A549 (cell line): ENCODE measurements around the gene S1PR5. TPM values are rescaled to one million over a fixed set of nuclear protein-coding genes. Genes with fewer than 3 reads are reported as not detected.
"Not testable (repeated sequence)": the region's sequence is repeated elsewhere in the genome, so short reads cannot be mapped to it uniquely, and the experiment has no call there.

Source experiments
- ATAC-seq, 2 experiments: fragments of 200-7000 bp in 1 of 2; fragments of >200 bp in 1 of 2; cut with Nextera tagmentation in 1 of 2; cut with Tn5 transposase in 1 of 2; 3 replicates each; pipeline versions ENCODE4 v1.8.0 to v1.9.1; 2018 to 2020; ENCODE audit warnings: mild to moderate bottlenecking in 1 of 2, moderate library complexity in 1 of 2
- CTCF ChIA-PET: fragments of 300-600 bp; sonication (Branson Sonifier 250); formaldehyde crosslinking; extraction: SDS; loops from one replicate; lab custom pipeline; 2021; ENCODE audit warnings: antibody characterized with exemption, inconsistent platforms; lab: Yijun Ruan, JAX
- POLR2A ChIA-PET: fragments of 350-600 bp; formaldehyde crosslinking; extraction: SDS; loops from one replicate; lab custom pipeline; 2021; ENCODE audit warnings: antibody characterized with exemption, inconsistent platforms; lab: Yijun Ruan, JAX
- DNase-seq, 2 experiments: peaks; one replicate each; pipeline versions ENCODE4 v3.0.0 to v3.0.0-alpha.2; 2011 to 2016; ENCODE audit warnings: low read depth in 1 of 2, low spot score in 1 of 2
- FAIRE-seq: peaks from 2 replicates; lab custom pipeline; 2011; peaks lifted over from hg19 to GRCh38; lab: Jason Lieb, UNC
- H3K27ac ChIP-seq, 2 experiments: fragments of >200 bp; sonication (Bioruptor Twin); formaldehyde crosslinking; 3 replicates each; pipeline ENCODE4 v1.5.1; 2016 to 2017
- H3K4me1 ChIP-seq: fragments of >200 bp; sonication (Bioruptor Twin); formaldehyde crosslinking; 3 replicates; pipeline ENCODE4 v1.6.1; 2016
- H3K4me2 ChIP-seq: fragments of >200 bp; sonication (Bioruptor Twin); formaldehyde crosslinking; 3 replicates; pipeline ENCODE4 v1.6.1; 2016
- H3K4me3 ChIP-seq: fragments of >200 bp; sonication (Bioruptor Twin); formaldehyde crosslinking; 3 replicates; pipeline ENCODE4 v1.5.1; 2016
- H3K9me3 ChIP-seq: fragments of >200 bp; sonication (Bioruptor Twin); formaldehyde crosslinking; 3 replicates; pipeline ENCODE4 v1.6.1; 2016
- BCL3 ChIP-seq: fragments of >200 bp; sonication (Bioruptor Twin); formaldehyde crosslinking; IDR thresholded peaks from 3 replicates; pipeline ENCODE4 v1.6.1; 2016
- CEBPB ChIP-seq, 2 experiments: fragments of >200 bp in 1 of 2; sonication (Bioruptor Twin) in 1 of 2; formaldehyde crosslinking in 1 of 2; IDR thresholded peaks; 2 replicates each; pipeline ENCODE4 v1.6.1; 2012 to 2016
- CHD4 ChIP-seq: fragments of 200-600 bp; sonication (generic); IDR thresholded peaks from 2 replicates; pipeline ENCODE4 v1.6.1; 2016; ENCODE audit warnings: antibody characterized with exemption, mild to moderate bottlenecking, borderline replicate concordance
- EHF ChIP-seq: fragments of 250-450 bp; sonication (Bioruptor Pico); IDR thresholded peaks from 2 replicates; pipeline ENCODE4 v1.5.0; 2020; ENCODE audit warnings: mild to moderate bottlenecking
- ESRRA ChIP-seq: fragments of 150-350 bp; IDR thresholded peaks from 2 replicates; pipeline ENCODE4 v1.6.1; 2014; ENCODE audit warnings: mild to moderate bottlenecking, low read length, borderline replicate concordance
- FOSB ChIP-seq: fragments of 250-450 bp; sonication (Bioruptor Pico); IDR thresholded peaks from 2 replicates; pipeline ENCODE4 v1.5.0; 2020; ENCODE audit warnings: mild to moderate bottlenecking, moderate library complexity
- FOSL2 ChIP-seq, 2 experiments: fragments of 450-650 bp in 1 of 2; fragments of >200 bp in 1 of 2; sonication (Bioruptor Twin) in 1 of 2; formaldehyde crosslinking; IDR thresholded peaks; 2 replicates each; pipeline versions ENCODE4 v1.5.0 to v1.6.1; 2016 to 2020; ENCODE audit warnings: mild to moderate bottlenecking in 1 of 2, moderate library complexity in 1 of 2
- HDAC2 ChIP-seq: fragments of 200-600 bp; sonication (generic); IDR thresholded peaks from 2 replicates; pipeline ENCODE4 v1.6.1; 2016
- HES2 ChIP-seq: fragments of >200 bp; sonication (Bioruptor Twin); formaldehyde crosslinking; IDR thresholded peaks from 2 replicates; pipeline ENCODE4 v1.6.1; 2016
- HMGXB4 ChIP-seq: fragments of 250-450 bp; sonication (Bioruptor Pico); IDR thresholded peaks from 2 replicates; pipeline ENCODE4 v1.5.0; 2021; ENCODE audit warnings: mild to moderate bottlenecking, moderate library complexity, borderline replicate concordance
- HOXA7 ChIP-seq: fragments of 250-450 bp; sonication (Bioruptor Pico); IDR thresholded peaks from 2 replicates; pipeline ENCODE4 v1.5.0; 2020; ENCODE audit warnings: mild to moderate bottlenecking, moderate library complexity
- HOXB5 ChIP-seq: fragments of 250-450 bp; sonication (Bioruptor Pico); IDR thresholded peaks from 2 replicates; pipeline ENCODE4 v1.5.0; 2020; ENCODE audit warnings: mild to moderate bottlenecking, moderate library complexity
- JUN ChIP-seq, 2 experiments: fragments of >200 bp; sonication (Bioruptor Twin); formaldehyde crosslinking; IDR thresholded peaks; 2 replicates in 1 of 2; 3 replicates in 1 of 2; pipeline ENCODE4 v1.6.1; 2016 to 2017
- KDM5A ChIP-seq: fragments of 200-600 bp; sonication (generic); IDR thresholded peaks from 2 replicates; pipeline ENCODE4 v1.6.1; 2016; ENCODE audit warnings: antibody characterized with exemption, mild to moderate bottlenecking
- NFE2L2 ChIP-seq: fragments of 150-350 bp; conservative IDR thresholded peaks from 2 replicates; pipeline ENCODE4 v1.6.1; 2014; ENCODE audit warnings: low read length
- NPAS2 ChIP-seq: fragments of 250-450 bp; sonication (Bioruptor Pico); IDR thresholded peaks from 2 replicates; pipeline ENCODE4 v1.8.0; 2022; ENCODE audit warnings: mild to moderate bottlenecking, moderate library complexity, borderline replicate concordance
- NR3C1 ChIP-seq: fragments of >200 bp; sonication (Bioruptor Twin); formaldehyde crosslinking; IDR thresholded peaks from 3 replicates; pipeline ENCODE4 v1.6.1; 2017
- POLR2AphosphoS2 ChIP-seq: conservative IDR thresholded peaks from 2 replicates; pipeline ENCODE4 v1.6.1; 2012; ENCODE audit warnings: low read length, improper control_type of control experiment, inconsistent platforms
- RCOR1 ChIP-seq: fragments of 150-350 bp; IDR thresholded peaks from 2 replicates; pipeline ENCODE4 v1.6.1; 2014; ENCODE audit warnings: antibody characterized with exemption, low read length, low read depth
- RFX5 ChIP-seq: fragments of 450-650 bp; IDR thresholded peaks from 2 replicates; pipeline ENCODE4 v1.7.1; 2014; ENCODE audit warnings: antibody characterized with exemption, mild to moderate bottlenecking, moderate library complexity
- SMC3 ChIP-seq: fragments of >200 bp; sonication (Bioruptor Twin); formaldehyde crosslinking; IDR thresholded peaks from 3 replicates; pipeline ENCODE4 v1.6.1; 2018; ENCODE audit warnings: inconsistent platforms
- SREBF2 ChIP-seq: fragments of 450-650 bp; IDR thresholded peaks from 2 replicates; pipeline ENCODE4 v1.6.1; 2014; ENCODE audit warnings: mild to moderate bottlenecking, moderate library complexity
- TFCP2L1 ChIP-seq: fragments of 250-450 bp; sonication (Bioruptor Pico); IDR thresholded peaks from 2 replicates; pipeline ENCODE4 v1.5.0; 2021; ENCODE audit warnings: mild to moderate bottlenecking
- ZC3H11A ChIP-seq: fragments of 450-650 bp; IDR thresholded peaks from 2 replicates; pipeline ENCODE4 v1.6.1; 2014; ENCODE audit warnings: antibody characterized with exemption, mild to moderate bottlenecking
- ZNF302 ChIP-seq: fragments of 250-450 bp; sonication (Bioruptor Pico); IDR thresholded peaks from 2 replicates; pipeline ENCODE4 v1.9.0; 2021; ENCODE audit warnings: inconsistent platforms, mild to moderate bottlenecking, moderate library complexity
- WGBS: methylation state at CpG from one replicate; pipeline ENCODE4 v1.1.6; 2017; ENCODE audit errors: missing lambda C conversion rate; 5-methylcytosine and 5-hydroxymethylcytosine counted together
- polyA plus RNA-seq, 4 experiments: library from polyadenylated mRNA; depleted of rRNA in 3 of 4; stranded (reverse); fragments of >200 nt; fragmentation: RNase III in 1 of 4; extraction: RNeasy Plus Mini Kit Qiagen cat#74134 plus additional on column Dnase treatment in 1 of 4; gene quantifications; 2 replicates in 3 of 4; 3 replicates in 1 of 4; pipeline ENCODE4 v1.2.3, GENCODE V29; 2011 to 2017

Gene S1PR5
- polyA plus RNA-seq, 2 of the 4 experiments (the other 2 are of a cell fraction): 2.1 to 3.8 TPM

- DNase-seq, H3K4me3 ChIP-seq, H3K4me2 ChIP-seq, FAIRE-seq, H3K27ac ChIP-seq, POLR2A ChIA-PET, H3K4me1 ChIP-seq, ATAC-seq, H3K9me3 ChIP-seq: not testable (repeated sequence)
- CTCF ChIA-PET: interaction anchor here (0.6 to 1.4 kb wide), 2 partner anchors 12 to 267 kb away, joined by 3 to 4 read pairs; no protein-coding TSS in a partner anchor
- 79% methylated on average over 5 of the region's 8 CpGs for WGBS
These were observed 9.6 kb upstream of the S1PR5 start for GRCh38 chr19:10526887-10527286.

- POLR2A ChIA-PET: no interaction called here
- H3K27ac ChIP-seq: no peak overlapping the region
- DNase-seq: no peak
- TF ChIP-seq RCOR1: no peak
- no peak for TF ChIP-seq ZNF302 (CRISPR knock-in tag)
- TF ChIP-seq HDAC2: no peak
- TF ChIP-seq SMC3: no peak
- no peak for TF ChIP-seq ESRRA
- no peak for TF ChIP-seq NR3C1
- TF ChIP-seq EHF (CRISPR knock-in tag): no peak
- no peak for TF ChIP-seq CHD4
- no peak for TF ChIP-seq HES2
- no peak for TF ChIP-seq FOSL2 (IDR thresholded peaks at IDR 0.05)
- TF ChIP-seq FOSL2 (CRISPR knock-in tag; IDR thresholded peaks at IDR 0.05): no peak
- TF ChIP-seq NFE2L2: no peak
- TF ChIP-seq JUN (IDR thresholded peaks at IDR 0.05): no peak
- TF ChIP-seq TFCP2L1 (CRISPR knock-in tag): no peak
- TF ChIP-seq HMGXB4 (CRISPR knock-in tag): no peak
- TF ChIP-seq NPAS2 (CRISPR knock-in tag): no peak
- no peak for TF ChIP-seq BCL3
- TF ChIP-seq CEBPB (IDR thresholded peaks at IDR 0.05): no peak
- no peak for TF ChIP-seq SREBF2
- no peak for TF ChIP-seq ZC3H11A
- TF ChIP-seq, all 56 proteins: peak for 0
- H3K4me1 ChIP-seq: no peaks in the 10 kb centered on the region
- 97% methylated on average over 7 of the region's 7 CpGs for WGBS
- H3K4me3 ChIP-seq: no peak overlapping the region
- no peaks in the 10 kb centered on the region for H3K9me3 ChIP-seq
- ATAC-seq: no peak
- H3K4me2 ChIP-seq: no peak overlapping the region
- CTCF ChIA-PET: no interaction called here
- FAIRE-seq: no peak
These were observed 8.4 kb upstream of the S1PR5 start for GRCh38 chr19:10525636-10526035.

GRCh38 chr19:10523135-10523636 is 5.9 kb upstream of the S1PR5 start:
- Histone ChIP-seq H3K4me3 (no peak overlapping the region), H3K4me2 (no peak overlapping the region), H3K4me1 (peaks cover 3% of the 10 kb centered on the region; the same call in 1 of the 3 replicates), H3K9me3 (no peaks in the 10 kb centered on the region), H3K27ac (no peak overlapping the region)
- WGBS: 80% methylated on average over 3 of the region's 3 CpGs
- no peak for DNase-seq
- TF ChIP-seq HOXB5 (CRISPR knock-in tag): no peak
- TF ChIP-seq HOXA7 (CRISPR knock-in tag): no peak
- no peak for TF ChIP-seq RFX5
- TF ChIP-seq FOSB (CRISPR knock-in tag): no peak
- TF ChIP-seq KDM5A: no peak
- no peak for TF ChIP-seq POLR2AphosphoS2
- ChIA-PET CTCF (interaction anchor here (2.6 kb wide), 1 partner anchor 11 kb away, joined by 8 read pairs; no protein-coding TSS in a partner anchor), POLR2A (interaction anchor here (0.7 kb wide), 1 partner anchor 15 kb away, joined by 6 read pairs; no protein-coding TSS in a partner anchor)
- no peak for FAIRE-seq
- no peak for ATAC-seq
